Stomach (tissue), 9 donors: ENCODE data around the gene AMPD3. TPM values are rescaled to one million over a fixed set of nuclear protein-coding genes. Genes with fewer than 3 reads are reported as not detected.

Experiments
- DNase-seq, 2 donors: peaks; one replicate each; pipeline versions ENCODE4 v3.0.0 to v3.0.0-alpha.2; 2013 to 2019
- H3K27ac ChIP-seq, 5 donors: fragments of 200-600 bp in 4 of 5; sonication (generic) in 4 of 5; one replicate each; pipeline ENCODE4 v1.5.1; 2013 to 2019; ENCODE audit warnings: mild to moderate bottlenecking in 1 of 5, moderate library complexity in 1 of 5
- H3K27me3 ChIP-seq, 3 donors: fragments of 200-600 bp; sonication (generic); one replicate each; pipeline ENCODE4 v1.5.1; 2017 to 2019; ENCODE audit warnings: mixed run types in 1 of 3
- H3K36me3 ChIP-seq, 4 donors: fragments of 200-600 bp; sonication (generic); 1 replicate in 3 of 4; 2 replicates in 1 of 4; pipeline ENCODE4 v1.5.1; 2016 to 2019
- H3K4me1 ChIP-seq, 4 donors: fragments of 200-600 bp; sonication (generic); one replicate each; pipeline ENCODE4 v1.5.1; 2016 to 2019
- H3K4me3 ChIP-seq, 4 donors: fragments of 200-600 bp; sonication (generic) in 3 of 4; one replicate each; pipeline ENCODE4 v1.5.1; 2016 to 2019; ENCODE audit warnings: mild to moderate bottlenecking in 1 of 4
- H3K9me3 ChIP-seq, 4 donors: fragments of 200-600 bp; sonication (generic); one replicate each; pipeline ENCODE4 v1.5.1; 2016 to 2019
- CTCF ChIP-seq, 7 experiments: fragments of 450-650 bp in 4 of 7; fragments of 200-600 bp in 3 of 7; sonication (generic) in 3 of 7; IDR thresholded peaks; one replicate each; pipeline ENCODE4 v1.5.1; 2016 to 2019; ENCODE audit warnings: antibody characterized with exemption in 7 of 7, control low read depth in 2 of 7, mild to moderate bottlenecking in 1 of 7
- EP300 ChIP-seq: sonication (generic); formaldehyde crosslinking; IDR thresholded peaks from one replicate; pipeline ENCODE4 v1.6.1; 2017; ENCODE audit warnings: antibody characterized with exemption
- POLR2A ChIP-seq, 4 donors: fragments of 450-650 bp; IDR thresholded peaks; one replicate each; pipeline ENCODE4 v1.6.1; 2016; ENCODE audit warnings: antibody characterized with exemption in 4 of 4, control low read depth in 2 of 4, mild to moderate bottlenecking in 1 of 4, moderate library complexity in 1 of 4
- POLR2AphosphoS5 ChIP-seq, 3 donors: sonication (generic); formaldehyde crosslinking; IDR thresholded peaks; one replicate each; pipeline ENCODE4 v1.6.1; 2016; ENCODE audit warnings: antibody characterized with exemption in 3 of 3
- WGBS, 5 donors: extraction: QIAGEN DNeasy Blood & Tissue Kit in 3 of 5; methylation state at CpG; one replicate each; pipeline versions ENCODE4 v1.1.5 to v1.1.7; 2013 to 2018; 5-methylcytosine and 5-hydroxymethylcytosine counted together
- intact Hi-C: fragments of 100-400 bp; cut with DNase I; formaldehyde crosslinking; loops from one replicate; pipeline ENCODE4 v1.15.1; 2023; ENCODE audit warnings: low total_unique reads
- polyA plus RNA-seq, 3 donors: library from polyadenylated mRNA; stranded (reverse); fragments of 200-250 nt; gene quantifications; one replicate each; pipeline ENCODE4 v1.2.3, GENCODE V29; 2013
- total RNA-seq, 5 donors: library from RNA; depleted of rRNA; stranded (reverse); fragments of >200 nt; gene quantifications; one replicate each; pipeline versions ENCODE4 v1.1.0 to v1.2.3, GENCODE V29; 2014 to 2016
- donor health status: healthy with polysubstance abuse.
- donor health status: Bipolar disorder and iron deficiency.
- donor health status: healthy.

Gene AMPD3
- total and polyA plus RNA-seq, 8 donors = 4.1 to 20.4 (median 8.5) TPM

GRCh38 chr11:10407749-10408685 is 47.0 kb upstream of the AMPD3 start:
- H3K27ac ChIP-seq = no peak overlapping the region
- H3K9me3 ChIP-seq = no peaks in the 10 kb centered on the region
- H3K4me1 ChIP-seq = peaks cover 0 to 20% (median 11%) of the 10 kb centered on the region in 4 donors
- TF ChIP-seq POLR2A (IDR thresholded peaks at IDR 0.05) (no peak), CTCF (IDR thresholded peaks at IDR 0.05) (no peak), EP300 (no peak), POLR2AphosphoS5 (IDR thresholded peaks at IDR 0.05) (no peak)
- DNase-seq = no peak
- intact Hi-C loops = loop anchor here (5.0 kb wide), 1 partner anchor 244 kb away; no protein-coding TSS in a partner anchor
- H3K36me3 ChIP-seq = no peaks in the 10 kb centered on the region
- 81 to 90% (median 83%) methylated on average over 13 of the region's 13 CpGs for WGBS, 5 donors
- no peaks in the 10 kb centered on the region for H3K27me3 ChIP-seq
- no peak overlapping the region for H3K4me3 ChIP-seq

DNA sequence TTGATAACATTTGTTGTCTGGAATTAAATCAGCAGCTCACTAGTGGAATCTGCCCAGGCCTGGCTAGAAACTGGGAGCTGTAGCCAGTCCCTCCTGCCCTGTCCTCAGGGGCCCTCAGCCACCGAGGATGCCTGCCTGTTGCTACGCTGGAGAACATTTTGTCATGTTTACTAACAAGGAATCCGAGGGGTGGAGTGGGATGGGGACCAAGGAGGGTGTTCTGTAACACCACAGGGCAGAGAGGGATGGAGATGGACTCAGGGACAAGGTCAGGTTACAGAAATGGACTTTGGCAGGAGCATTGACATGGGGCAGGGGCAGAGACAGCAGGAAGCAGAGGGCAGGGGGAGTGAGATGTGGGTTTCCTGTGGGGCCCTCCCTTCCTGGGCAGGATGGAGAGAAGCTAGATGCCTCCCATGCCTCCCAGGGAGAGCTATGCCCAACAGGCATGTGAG is 45.8 kb upstream of the AMPD3 start:
- H3K27ac ChIP-seq = no peak overlapping the region
- no peaks in the 10 kb centered on the region for H3K36me3 ChIP-seq
- intact Hi-C loops = loop anchor here (5.0 kb wide), 1 partner anchor 243 kb away; no protein-coding TSS in a partner anchor
- no peaks in the 10 kb centered on the region for H3K9me3 ChIP-seq
- WGBS, 5 donors = 41 to 63% (median 56%) methylated on average over 3 of the region's 3 CpGs
- peaks cover 0 to 26% (median 13%) of the 10 kb centered on the region in 4 donors for H3K4me1 ChIP-seq
- no peak for DNase-seq
- no peak overlapping the region for H3K4me3 ChIP-seq
- TF ChIP-seq POLR2AphosphoS5 (IDR thresholded peaks at IDR 0.05) (no peak), CTCF (IDR thresholded peaks at IDR 0.05) (no peak), POLR2A (IDR thresholded peaks at IDR 0.05) (no peak), EP300 (no peak)
- no peaks in the 10 kb centered on the region for H3K27me3 ChIP-seq

- intact Hi-C loops = no loop called here
- 57 to 71% (median 67%) methylated on average over 8 of the region's 8 CpGs for WGBS, 5 donors
Measured at GRCh38 chr11:10410106-10410843, 44.8 kb upstream of the AMPD3 start.

More at GRCh38 chr11:10410106-10410843, 44.8 kb upstream of the AMPD3 start:
- H3K27me3 ChIP-seq = peaks cover 0 to 3% (median 0%) of the 10 kb centered on the region in 3 donors
- H3K36me3 ChIP-seq = no peaks in the 10 kb centered on the region
- TF ChIP-seq POLR2A (IDR thresholded peaks at IDR 0.05) = no peak
- no peak for TF ChIP-seq CTCF (IDR thresholded peaks at IDR 0.05)
- TF ChIP-seq POLR2AphosphoS5 (IDR thresholded peaks at IDR 0.05) = no peak
- TF ChIP-seq EP300 = no peak
- H3K9me3 ChIP-seq = no peaks in the 10 kb centered on the region
- DNase-seq = no peak
- H3K4me1 ChIP-seq = peaks cover 0 to 36% (median 13%) of the 10 kb centered on the region in 4 donors
- no peak overlapping the region for H3K27ac ChIP-seq
- no peak overlapping the region for H3K4me3 ChIP-seq
